Stomach (tissue), 9 donors: ENCODE data around the gene SLC39A6. TPM values are rescaled to one million over a fixed set of nuclear protein-coding genes. Genes with fewer than 3 reads are reported as not detected.

ENCODE experiments used
- DNase-seq, 2 donors: peaks; one replicate each; pipeline versions ENCODE4 v3.0.0 to v3.0.0-alpha.2; 2013 to 2019
- H3K27ac ChIP-seq, 5 donors: fragments of 200-600 bp in 4 of 5; sonication (generic) in 4 of 5; one replicate each; pipeline ENCODE4 v1.5.1; 2013 to 2019; ENCODE audit warnings: mild to moderate bottlenecking in 1 of 5, moderate library complexity in 1 of 5
- H3K27me3 ChIP-seq, 3 donors: fragments of 200-600 bp; sonication (generic); one replicate each; pipeline ENCODE4 v1.5.1; 2017 to 2019; ENCODE audit warnings: mixed run types in 1 of 3
- H3K36me3 ChIP-seq, 4 donors: fragments of 200-600 bp; sonication (generic); 1 replicate in 3 of 4; 2 replicates in 1 of 4; pipeline ENCODE4 v1.5.1; 2016 to 2019
- H3K4me1 ChIP-seq, 4 donors: fragments of 200-600 bp; sonication (generic); one replicate each; pipeline ENCODE4 v1.5.1; 2016 to 2019
- H3K4me3 ChIP-seq, 4 donors: fragments of 200-600 bp; sonication (generic) in 3 of 4; one replicate each; pipeline ENCODE4 v1.5.1; 2016 to 2019; ENCODE audit warnings: mild to moderate bottlenecking in 1 of 4
- H3K9me3 ChIP-seq, 4 donors: fragments of 200-600 bp; sonication (generic); one replicate each; pipeline ENCODE4 v1.5.1; 2016 to 2019
- EP300 ChIP-seq: sonication (generic); formaldehyde crosslinking; IDR thresholded peaks from one replicate; pipeline ENCODE4 v1.6.1; 2017; ENCODE audit warnings: antibody characterized with exemption
- POLR2A ChIP-seq, 4 donors: fragments of 450-650 bp; IDR thresholded peaks; one replicate each; pipeline ENCODE4 v1.6.1; 2016; ENCODE audit warnings: antibody characterized with exemption in 4 of 4, control low read depth in 2 of 4, mild to moderate bottlenecking in 1 of 4, moderate library complexity in 1 of 4
- POLR2AphosphoS5 ChIP-seq, 3 donors: sonication (generic); formaldehyde crosslinking; IDR thresholded peaks; one replicate each; pipeline ENCODE4 v1.6.1; 2016; ENCODE audit warnings: antibody characterized with exemption in 3 of 3
- WGBS, 5 donors: extraction: QIAGEN DNeasy Blood & Tissue Kit in 3 of 5; methylation state at CpG; one replicate each; pipeline versions ENCODE4 v1.1.5 to v1.1.7; 2013 to 2018; 5-methylcytosine and 5-hydroxymethylcytosine counted together
- intact Hi-C: fragments of 100-400 bp; cut with DNase I; formaldehyde crosslinking; loops from one replicate; pipeline ENCODE4 v1.15.1; 2023; ENCODE audit warnings: low total_unique reads
- polyA plus RNA-seq, 3 donors: library from polyadenylated mRNA; stranded (reverse); fragments of 200-250 nt; gene quantifications; one replicate each; pipeline ENCODE4 v1.2.3, GENCODE V29; 2013
- total RNA-seq, 5 donors: library from RNA; depleted of rRNA; stranded (reverse); fragments of >200 nt; gene quantifications; one replicate each; pipeline versions ENCODE4 v1.1.0 to v1.2.3, GENCODE V29; 2014 to 2016
- TF ChIP-seq, protein P1 (sequence below), 7 experiments: fragments of 450-650 bp in 4 of 7; fragments of 200-600 bp in 3 of 7; sonication (generic) in 3 of 7; IDR thresholded peaks; one replicate each; pipeline ENCODE4 v1.5.1; 2016 to 2019; ENCODE audit warnings: antibody characterized with exemption in 7 of 7, control low read depth in 2 of 7, mild to moderate bottlenecking in 1 of 7
- donor health status: healthy with polysubstance abuse.
- donor health status: Bipolar disorder and iron deficiency.
- donor health status: healthy.

Gene SLC39A6
- total and polyA plus RNA-seq, 8 donors: 4.0 to 33.9 (median 12.7) TPM

DNA sequence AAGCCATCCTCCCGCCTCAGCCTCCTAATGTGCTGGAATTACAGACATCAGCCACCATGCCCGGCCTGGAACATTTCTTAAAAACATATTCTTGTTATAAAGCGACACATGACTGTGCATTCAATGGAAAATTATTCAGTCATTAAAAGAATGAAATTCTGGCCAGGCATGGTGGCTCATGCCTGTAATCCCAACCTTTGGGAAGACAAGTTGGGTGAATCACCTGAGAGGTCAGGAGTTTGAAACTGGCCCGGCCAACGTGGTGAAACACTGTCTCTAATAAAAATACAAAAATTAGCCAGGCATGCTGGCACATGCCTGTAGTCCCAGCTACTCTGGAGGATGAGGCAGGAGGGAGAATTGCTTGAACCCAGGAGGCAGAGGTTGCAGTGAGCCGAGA is 40.1 kb downstream of the SLC39A6 start:
- Histone ChIP-seq H3K4me3 (no peak overlapping the region), H3K27me3 (no peaks in the 10 kb centered on the region), H3K4me1 (no peaks in the 10 kb centered on the region), H3K36me3 (no peaks in the 10 kb centered on the region), H3K9me3 (no peaks in the 10 kb centered on the region), H3K27ac (no peak overlapping the region)
- DNase-seq: no peak
- TF ChIP-seq, protein P1, sequence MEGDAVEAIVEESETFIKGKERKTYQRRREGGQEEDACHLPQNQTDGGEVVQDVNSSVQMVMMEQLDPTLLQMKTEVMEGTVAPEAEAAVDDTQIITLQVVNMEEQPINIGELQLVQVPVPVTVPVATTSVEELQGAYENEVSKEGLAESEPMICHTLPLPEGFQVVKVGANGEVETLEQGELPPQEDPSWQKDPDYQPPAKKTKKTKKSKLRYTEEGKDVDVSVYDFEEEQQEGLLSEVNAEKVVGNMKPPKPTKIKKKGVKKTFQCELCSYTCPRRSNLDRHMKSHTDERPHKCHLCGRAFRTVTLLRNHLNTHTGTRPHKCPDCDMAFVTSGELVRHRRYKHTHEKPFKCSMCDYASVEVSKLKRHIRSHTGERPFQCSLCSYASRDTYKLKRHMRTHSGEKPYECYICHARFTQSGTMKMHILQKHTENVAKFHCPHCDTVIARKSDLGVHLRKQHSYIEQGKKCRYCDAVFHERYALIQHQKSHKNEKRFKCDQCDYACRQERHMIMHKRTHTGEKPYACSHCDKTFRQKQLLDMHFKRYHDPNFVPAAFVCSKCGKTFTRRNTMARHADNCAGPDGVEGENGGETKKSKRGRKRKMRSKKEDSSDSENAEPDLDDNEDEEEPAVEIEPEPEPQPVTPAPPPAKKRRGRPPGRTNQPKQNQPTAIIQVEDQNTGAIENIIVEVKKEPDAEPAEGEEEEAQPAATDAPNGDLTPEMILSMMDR (IDR thresholded peaks at IDR 0.05): no peak
- no peak for TF ChIP-seq POLR2AphosphoS5 (IDR thresholded peaks at IDR 0.05)
- TF ChIP-seq EP300: no peak
- no peak for TF ChIP-seq POLR2A (IDR thresholded peaks at IDR 0.05)
- intact Hi-C loops: no loop called here
- WGBS, 5 donors: 76 to 92% (median 88%) methylated on average over 6 of the region's 6 CpGs

- TF ChIP-seq EP300 (no peak), POLR2A (IDR thresholded peaks at IDR 0.05) (no peak), POLR2AphosphoS5 (IDR thresholded peaks at IDR 0.05) (no peak)
- TF ChIP-seq, protein P1 (IDR thresholded peaks at IDR 0.05): no peak
- H3K27ac ChIP-seq: no peak overlapping the region
- intact Hi-C loops: no loop called here
- no peak overlapping the region for H3K4me3 ChIP-seq
- no peaks in the 10 kb centered on the region for H3K36me3 ChIP-seq
- no peaks in the 10 kb centered on the region for H3K4me1 ChIP-seq
- no peaks in the 10 kb centered on the region for H3K9me3 ChIP-seq
- no peak for DNase-seq
- H3K27me3 ChIP-seq: no peaks in the 10 kb centered on the region
- 65 to 81% (median 70%) methylated on average over 2 of the region's 2 CpGs for WGBS, 5 donors
These were observed 40.9 kb downstream of the SLC39A6 start for GRCh38 chr18:36088256-36088655.

GRCh38 chr18:36086186-36086585 is 43.0 kb downstream of the SLC39A6 start:
- Histone ChIP-seq H3K4me1 (no peaks in the 10 kb centered on the region), H3K36me3 (no peaks in the 10 kb centered on the region), H3K4me3 (no peak overlapping the region), H3K27me3 (no peaks in the 10 kb centered on the region), H3K9me3 (peaks cover 0 to 5% (median 2%) of the 10 kb centered on the region in 4 donors), H3K27ac (no peak overlapping the region)
- 68 to 91% (median 83%) methylated on average over 8 of the region's 8 CpGs for WGBS, 5 donors
- intact Hi-C loops: no loop called here
- no peak for TF ChIP-seq POLR2A (IDR thresholded peaks at IDR 0.05)
- TF ChIP-seq, protein P1 (IDR thresholded peaks at IDR 0.05): no peak
- TF ChIP-seq POLR2AphosphoS5 (IDR thresholded peaks at IDR 0.05): no peak
- no peak for TF ChIP-seq EP300
- DNase-seq: no peak

- H3K27ac ChIP-seq: no peak overlapping the region
- H3K4me3 ChIP-seq: no peak overlapping the region
- intact Hi-C loops: no loop called here
- 0 to 100% (median 83%) methylated on average over 1 to 4 of the region's 4 CpGs for whole genome bisulfite sequencing, 5 donors
- H3K27me3 ChIP-seq: no peaks in the 10 kb centered on the region
- H3K9me3 ChIP-seq: peaks cover 0 to 13% (median 6%) of the 10 kb centered on the region in 4 donors
- H3K4me1 ChIP-seq: no peaks in the 10 kb centered on the region
- TF ChIP-seq EP300 (no peak), POLR2AphosphoS5 (IDR thresholded peaks at IDR 0.05) (no peak), POLR2A (IDR thresholded peaks at IDR 0.05) (no peak)
- TF ChIP-seq, protein P1 (IDR thresholded peaks at IDR 0.05): no peak
- no peaks in the 10 kb centered on the region for H3K36me3 ChIP-seq
- no peak for DNase-seq
These were observed 43.9 kb downstream of the SLC39A6 start for GRCh38 chr18:36085195-36085594.
